ENCODE data around the gene TGFBR3L.

- no peak for TF ChIP-seq CTCF (IDR thresholded peaks at IDR 0.05)
- no peak for TF ChIP-seq POLR2A (IDR thresholded peaks at IDR 0.05)
These were observed 51.5 kb downstream of the TGFBR3L start for GRCh38 chr19:7965921-7966665.
